Measurements from ENCODE around the gene FAM163B. TPM values are rescaled to one million over a fixed set of nuclear protein-coding genes. Genes with fewer than 3 reads are reported as not detected.
A peak's percentile ranks its signal among the peaks of the same experiment; 100 is the strongest.

FAM163B gene
- polyA plus RNA-seq, 1 experiment = not detected

GRCh38 chr9:133538851-133539833, 70.0 kb downstream of the FAM163B start:
- Histone ChIP-seq H3K27me3 (ENCODE audit: control insufficient read depth, insufficient read depth, low read length) (peaks cover 19% of the 10 kb centered on the region), H3K36me3 (ENCODE audit: control insufficient read depth, insufficient read depth, low read length) (no peaks in the 10 kb centered on the region), H3K4me3 (ENCODE audit: low read depth, low read length) (peak overlapping the region; percentile 8)
- CTCF ChIA-PET = interaction anchor here (0.8 to 1.3 kb wide), 2 partner anchors 20 to 189 kb away, joined by 3 read pairs; no protein-coding TSS in a partner anchor
- DNase-seq (ENCODE audit: low read depth) = no peak
- no peak for TF ChIP-seq CTCF (IDR thresholded peaks at IDR 0.05; ENCODE audit: insufficient read depth, low read depth, low read length)
- POLR2A ChIA-PET = no interaction called here

- CTCF ChIA-PET = no interaction called here
- POLR2A ChIA-PET = no interaction called here
- Histone ChIP-seq H3K27me3 (ENCODE audit: control insufficient read depth, insufficient read depth, low read length) (peaks cover 25% of the 10 kb centered on the region), H3K36me3 (ENCODE audit: control insufficient read depth, insufficient read depth, low read length) (no peaks in the 10 kb centered on the region), H3K4me3 (ENCODE audit: low read depth, low read length) (no peak overlapping the region)
- no peak for DNase-seq (ENCODE audit: low read depth)
- no peak for TF ChIP-seq CTCF (IDR thresholded peaks at IDR 0.05; ENCODE audit: insufficient read depth, low read depth, low read length)
Measured at GRCh38 chr9:133538176-133538575, 71.0 kb downstream of the FAM163B start.

GRCh38 chr9:133537257-133537656, 71.9 kb downstream of the FAM163B start:
- peaks cover 29% of the 10 kb centered on the region for H3K27me3 ChIP-seq (ENCODE audit: control insufficient read depth, insufficient read depth, low read length)
- CTCF ChIA-PET = no interaction called here
- POLR2A ChIA-PET = no interaction called here
- H3K36me3 ChIP-seq (ENCODE audit: control insufficient read depth, insufficient read depth, low read length) = no peaks in the 10 kb centered on the region
- no peak for TF ChIP-seq CTCF (IDR thresholded peaks at IDR 0.05; ENCODE audit: insufficient read depth, low read depth, low read length)
- DNase-seq (ENCODE audit: low read depth) = no peak
- no peak overlapping the region for H3K4me3 ChIP-seq (ENCODE audit: low read depth, low read length)

GRCh38 chr9:133536536-133536935, 72.7 kb downstream of the FAM163B start:
- no peak for TF ChIP-seq CTCF (IDR thresholded peaks at IDR 0.05; ENCODE audit: insufficient read depth, low read depth, low read length)
- POLR2A ChIA-PET = no interaction called here
- Histone ChIP-seq H3K36me3 (ENCODE audit: control insufficient read depth, insufficient read depth, low read length) (no peaks in the 10 kb centered on the region), H3K27me3 (ENCODE audit: control insufficient read depth, insufficient read depth, low read length) (peaks cover 29% of the 10 kb centered on the region), H3K4me3 (ENCODE audit: low read depth, low read length) (no peak overlapping the region)
- CTCF ChIA-PET = no interaction called here
- no peak for DNase-seq (ENCODE audit: low read depth)

- CTCF ChIA-PET = no interaction called here
- POLR2A ChIA-PET = no interaction called here
Measured at GRCh38 chr9:133536080-133536479, 73.1 kb downstream of the FAM163B start.

More at GRCh38 chr9:133536080-133536479, 73.1 kb downstream of the FAM163B start:
- Histone ChIP-seq H3K27me3 (ENCODE audit: control insufficient read depth, insufficient read depth, low read length) (peaks cover 31% of the 10 kb centered on the region), H3K36me3 (ENCODE audit: control insufficient read depth, insufficient read depth, low read length) (no peaks in the 10 kb centered on the region), H3K4me3 (ENCODE audit: low read depth, low read length) (no peak overlapping the region)
- TF ChIP-seq CTCF (IDR thresholded peaks at IDR 0.05; ENCODE audit: insufficient read depth, low read depth, low read length) = no peak
- no peak for DNase-seq (ENCODE audit: low read depth)
